GM20000 (cell line): Measurements from ENCODE around the gene SNX5.
A peak's percentile ranks its signal among the peaks of the same experiment; 100 is the strongest.

Experiments
- DNase-seq: peaks from one replicate; pipeline ENCODE4 v3.0.0; 2012; ENCODE audit warnings: low spot score
- TF ChIP-seq, protein P1 (sequence below): IDR thresholded peaks from 2 replicates; pipeline ENCODE4 v1.5.1; 2012; ENCODE audit warnings: mild to moderate bottlenecking, control low read depth; ENCODE audit errors: extremely low read depth, missing control alignments

Gene SNX5

DNA sequence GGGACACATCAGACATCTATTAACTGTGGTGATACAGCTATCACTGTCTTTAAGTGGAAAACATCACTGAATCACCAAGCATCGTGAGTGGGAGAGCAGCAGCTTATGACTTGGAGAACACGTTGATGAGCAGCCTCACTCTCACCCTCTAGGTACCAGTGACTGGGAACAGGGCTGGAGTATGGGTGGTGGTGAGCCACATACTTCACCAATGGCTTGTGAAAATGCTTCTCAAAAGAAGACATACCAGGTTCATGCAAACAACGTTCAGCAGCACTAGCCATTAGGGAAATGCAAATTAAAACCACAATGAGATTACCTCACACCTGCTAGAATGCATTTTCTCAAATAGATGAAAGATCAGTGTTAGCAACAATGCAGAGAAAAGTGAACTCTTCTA, 25.3 kb downstream of the SNX5 start:
- DNase-seq: peak; percentile 30
- TF ChIP-seq, protein P1, sequence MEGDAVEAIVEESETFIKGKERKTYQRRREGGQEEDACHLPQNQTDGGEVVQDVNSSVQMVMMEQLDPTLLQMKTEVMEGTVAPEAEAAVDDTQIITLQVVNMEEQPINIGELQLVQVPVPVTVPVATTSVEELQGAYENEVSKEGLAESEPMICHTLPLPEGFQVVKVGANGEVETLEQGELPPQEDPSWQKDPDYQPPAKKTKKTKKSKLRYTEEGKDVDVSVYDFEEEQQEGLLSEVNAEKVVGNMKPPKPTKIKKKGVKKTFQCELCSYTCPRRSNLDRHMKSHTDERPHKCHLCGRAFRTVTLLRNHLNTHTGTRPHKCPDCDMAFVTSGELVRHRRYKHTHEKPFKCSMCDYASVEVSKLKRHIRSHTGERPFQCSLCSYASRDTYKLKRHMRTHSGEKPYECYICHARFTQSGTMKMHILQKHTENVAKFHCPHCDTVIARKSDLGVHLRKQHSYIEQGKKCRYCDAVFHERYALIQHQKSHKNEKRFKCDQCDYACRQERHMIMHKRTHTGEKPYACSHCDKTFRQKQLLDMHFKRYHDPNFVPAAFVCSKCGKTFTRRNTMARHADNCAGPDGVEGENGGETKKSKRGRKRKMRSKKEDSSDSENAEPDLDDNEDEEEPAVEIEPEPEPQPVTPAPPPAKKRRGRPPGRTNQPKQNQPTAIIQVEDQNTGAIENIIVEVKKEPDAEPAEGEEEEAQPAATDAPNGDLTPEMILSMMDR: no peak

DNA sequence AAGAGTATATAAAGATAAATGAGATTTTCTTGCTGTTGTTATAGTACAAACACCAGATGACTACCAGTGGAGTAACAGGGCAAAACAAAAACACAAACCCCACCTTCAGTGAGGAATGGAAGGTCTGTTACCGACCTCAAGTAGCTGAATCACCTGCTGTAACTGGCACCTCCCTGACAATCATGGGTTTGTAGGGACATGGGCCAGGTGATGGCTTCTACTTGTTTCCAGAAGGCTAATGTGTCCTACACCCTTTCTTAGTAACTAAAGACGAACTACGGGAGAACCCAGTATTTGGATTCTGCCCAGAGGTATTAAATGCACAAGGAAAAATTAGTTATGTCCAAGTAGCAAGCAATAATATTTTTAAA, 26.8 kb downstream of the SNX5 start:
- no peak for DNase-seq
- TF ChIP-seq, protein P1: no peak

DNA sequence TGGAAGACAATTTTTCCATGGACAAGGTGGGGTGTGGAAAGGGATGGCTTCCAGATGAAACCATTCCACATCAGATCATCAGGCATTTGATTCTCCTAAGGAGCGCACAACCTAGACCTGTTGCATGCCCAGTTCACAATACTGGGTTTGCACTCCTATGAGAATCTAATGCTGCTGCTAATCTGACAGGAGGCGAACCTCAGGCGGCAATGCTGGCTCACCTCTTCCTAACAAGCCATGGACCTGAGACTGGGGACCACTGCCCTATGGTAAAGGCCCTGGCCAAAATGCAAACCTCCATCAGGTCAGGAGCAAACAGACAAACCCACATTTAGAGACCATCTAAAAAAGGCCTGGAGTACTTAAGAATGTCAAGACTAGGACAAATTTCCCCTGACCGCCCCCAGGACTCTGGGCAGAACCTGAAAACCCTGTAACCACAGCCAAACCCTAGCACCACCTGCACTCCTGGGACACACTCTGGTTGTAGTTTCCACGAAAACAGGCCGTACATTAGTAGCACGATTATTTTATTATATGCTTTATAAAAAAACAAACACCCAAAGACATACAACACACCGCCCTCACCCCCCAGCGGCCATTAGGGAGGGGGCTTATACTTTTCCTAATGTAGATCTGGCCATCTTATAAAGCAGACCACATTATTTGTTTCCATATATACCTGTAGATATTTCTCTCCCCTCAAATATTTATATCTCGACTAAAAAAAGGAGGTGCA, 27.3 kb downstream of the SNX5 start:
- TF ChIP-seq, protein P1: no peak

DNA sequence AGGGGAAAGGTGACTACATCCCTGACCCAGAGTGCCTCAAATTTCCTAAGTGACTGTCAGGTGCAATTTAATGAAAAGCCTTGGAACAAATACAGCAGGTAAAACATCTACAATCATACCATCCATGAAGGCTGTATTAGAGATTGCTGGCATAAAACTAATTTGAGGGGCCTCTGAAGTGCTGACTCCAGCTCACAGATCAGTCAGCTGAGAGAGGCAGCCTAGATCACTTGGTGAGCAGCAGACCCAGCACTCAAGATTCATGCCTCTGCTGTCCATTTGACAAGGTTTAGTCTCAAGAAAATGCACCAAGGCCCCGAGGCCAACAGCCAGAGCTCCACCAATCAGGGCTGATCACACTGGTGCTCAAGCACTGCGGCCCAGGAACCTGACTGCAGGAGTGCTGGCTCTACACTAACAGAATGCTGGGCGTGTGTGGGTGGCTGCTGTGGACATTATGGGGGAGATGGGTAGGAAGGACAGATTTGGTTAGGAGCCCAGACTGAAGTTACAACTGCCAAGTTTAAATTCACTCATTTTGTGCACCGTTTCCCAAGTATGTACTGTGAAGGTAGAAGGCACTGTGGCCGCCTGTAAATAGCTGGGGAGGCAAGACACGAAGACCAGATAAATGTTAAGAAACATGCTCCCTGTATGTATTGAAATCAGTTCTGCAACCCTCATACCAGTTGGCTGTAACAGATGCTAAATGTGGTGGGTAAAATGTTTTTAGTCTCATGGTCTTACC, 28.2 kb downstream of the SNX5 start:
- TF ChIP-seq, protein P1: no peak
- DNase-seq: no peak

More for the DNA sequence above, 27.3 kb downstream of the SNX5 start:
- no peak for DNase-seq

DNA sequence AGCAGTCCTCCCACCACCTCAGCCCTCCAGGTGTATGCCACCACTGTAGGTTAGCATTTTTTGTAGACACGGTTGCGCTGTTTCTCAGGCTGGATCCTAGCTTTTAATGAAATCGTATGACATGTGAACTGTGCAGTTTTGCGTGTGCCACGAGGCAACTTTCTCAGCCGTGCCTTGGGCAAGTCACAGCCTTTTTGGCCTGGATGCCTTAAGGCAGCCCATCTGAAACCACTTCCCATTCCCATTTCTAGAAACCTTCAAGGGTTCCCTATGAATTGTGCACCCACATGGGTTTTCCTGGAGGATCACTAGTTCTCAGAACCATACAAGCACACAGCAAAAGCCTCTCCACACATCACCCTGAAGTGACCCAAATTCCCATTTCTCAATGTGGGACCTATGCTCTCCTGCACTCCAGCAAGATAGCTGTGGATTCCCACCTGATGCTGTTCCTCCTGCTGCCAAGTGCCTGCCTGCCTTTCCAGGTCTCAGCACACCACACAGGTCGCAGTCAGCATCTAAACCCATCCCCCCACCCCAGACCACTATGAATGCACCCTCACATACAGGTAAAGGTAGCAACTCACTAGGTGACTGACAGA, 28.9 kb downstream of the SNX5 start:
- no peak for DNase-seq
- TF ChIP-seq, protein P1: no peak

DNA sequence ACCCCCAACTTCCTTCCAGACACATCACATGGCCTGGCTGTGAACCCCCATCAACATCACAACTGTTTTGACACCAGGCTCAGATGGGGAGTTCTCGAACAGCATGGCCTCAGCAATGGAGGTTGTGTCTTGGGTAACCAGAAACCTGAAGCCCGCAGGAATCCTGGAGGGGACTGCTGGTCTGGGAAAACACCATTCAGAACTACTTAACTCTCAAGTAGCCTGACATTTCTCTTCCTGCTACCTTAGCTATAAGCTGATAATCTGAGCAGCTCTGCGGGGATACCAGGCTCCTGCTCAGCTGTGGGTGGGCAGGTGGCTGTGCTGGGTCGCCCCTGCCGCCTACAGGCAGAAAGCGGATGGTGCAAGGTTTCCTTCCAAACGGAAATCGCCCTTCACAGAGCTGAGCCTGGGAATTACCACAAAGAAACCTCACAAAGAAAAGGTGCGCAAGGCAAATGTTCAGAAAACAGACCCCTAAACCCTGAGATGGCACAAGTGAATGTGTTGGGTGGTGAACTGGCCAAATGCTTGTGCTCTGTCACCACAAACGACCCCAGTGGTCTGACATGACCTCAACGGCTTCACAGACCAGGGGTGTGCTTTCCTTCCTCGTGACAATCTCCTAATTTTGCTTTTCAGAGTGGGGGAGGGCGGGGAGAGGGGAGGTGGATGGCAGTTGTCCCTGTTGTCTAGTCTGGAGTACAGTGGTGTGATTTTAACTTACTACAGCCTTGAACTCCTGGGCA, 29.5 kb downstream of the SNX5 start:
- TF ChIP-seq, protein P1: peak; percentile 86
- peak; percentile 79 for DNase-seq
